Endodermal cell (in vitro differentiated cells): ENCODE measurements around the gene C1QTNF4. TPM values are rescaled to one million over a fixed set of nuclear protein-coding genes. Genes with fewer than 3 reads are reported as not detected.

Experiments used
- DNase-seq: peaks from one replicate; pipeline ENCODE4 v3.0.0-alpha.2; 2017
- H3K27ac ChIP-seq: 2 replicates; pipeline ENCODE4 v1.5.1; 2013; ENCODE audit warnings: mild to moderate bottlenecking, low read depth, low read length, moderate library complexity
- H3K27me3 ChIP-seq: 2 replicates; pipeline ENCODE4 v1.6.1; 2013; ENCODE audit warnings: mild to moderate bottlenecking, low read length, moderate library complexity; ENCODE audit not compliant: insufficient read depth, control insufficient read depth, poor library complexity, severe bottlenecking
- H3K36me3 ChIP-seq: 2 replicates; pipeline ENCODE4 v1.7.0; 2013; ENCODE audit warnings: mild to moderate bottlenecking, low read length, moderate library complexity; ENCODE audit not compliant: control insufficient read depth, insufficient read depth
- H3K4me1 ChIP-seq: one replicate; pipeline ENCODE4 v1.7.0; 2013; ENCODE audit warnings: low read length; ENCODE audit not compliant: control insufficient read depth, insufficient read depth
- H3K4me3 ChIP-seq: 2 replicates; pipeline ENCODE4 v1.5.1; 2013; ENCODE audit warnings: mild to moderate bottlenecking, low read length, moderate library complexity
- H3K9ac ChIP-seq: 2 replicates; pipeline ENCODE4 v1.6.1; 2013; ENCODE audit warnings: mild to moderate bottlenecking, low read length, moderate library complexity; ENCODE audit not compliant: poor library complexity, severe bottlenecking; ENCODE audit errors: extremely low read depth
- H3K9me3 ChIP-seq: 2 replicates; pipeline ENCODE4 v1.6.1; 2013; ENCODE audit warnings: mild to moderate bottlenecking, low read length, moderate library complexity; ENCODE audit not compliant: control insufficient read depth
- H3K27ac Mint-ChIP-seq: 2 replicates; pipeline ENCODE4 v1.8.0; 2020; ENCODE audit warnings: mixed read lengths
- H3K27me3 Mint-ChIP-seq: 2 replicates; pipeline ENCODE4 v1.8.0; 2021; ENCODE audit warnings: mild to moderate bottlenecking, mixed read lengths; ENCODE audit not compliant: insufficient read depth
- H3K36me3 Mint-ChIP-seq: 2 replicates; pipeline ENCODE4 v1.8.0; 2020; ENCODE audit warnings: low read depth, mixed read lengths
- H3K4me1 Mint-ChIP-seq: 2 replicates; pipeline ENCODE4 v1.8.0; 2020; ENCODE audit warnings: mixed read lengths
- H3K4me3 Mint-ChIP-seq: 2 replicates; pipeline ENCODE4 v1.8.0; 2020; ENCODE audit warnings: mild to moderate bottlenecking, moderate library complexity, mixed read lengths
- H3K9me3 Mint-ChIP-seq: 2 replicates; pipeline ENCODE4 v1.8.0; 2020; ENCODE audit warnings: mild to moderate bottlenecking, mixed read lengths
- WGBS, 2 experiments: methylation state at CpG; one replicate each; pipeline versions ENCODE4 v1.1.5 to v1.1.7; 2013; ENCODE audit warnings: missing lambda C conversion rate in 2 of 2, mixed read lengths in 1 of 2; ENCODE audit not compliant: insufficient coverage in 1 of 2, insufficient read length in 1 of 2; 5-methylcytosine and 5-hydroxymethylcytosine counted together
- total RNA-seq, 2 donors: library from RNA; stranded (reverse); fragmentation: NEBNext Ultra II Directional in 1 of 2; extraction: Animal tissue kit (Norgen Biotek cat#: 25700) in 1 of 2; gene quantifications; 2 replicates in 1 of 2; 3 replicates in 1 of 2; pipeline ENCODE4 v1.2.1, GENCODE V29; 2021
- TF ChIP-seq, protein P1 (sequence below): fragments of 200-600 bp; sonication (generic); conservative IDR thresholded peaks from 2 replicates; pipeline ENCODE4 v1.5.0; 2021; ENCODE audit warnings: antibody characterized with exemption, mild to moderate bottlenecking

The C1QTNF4 gene
- total RNA-seq, 2 donors from 2014 or later, result 6.9 to 10.5 TPM

DNA sequence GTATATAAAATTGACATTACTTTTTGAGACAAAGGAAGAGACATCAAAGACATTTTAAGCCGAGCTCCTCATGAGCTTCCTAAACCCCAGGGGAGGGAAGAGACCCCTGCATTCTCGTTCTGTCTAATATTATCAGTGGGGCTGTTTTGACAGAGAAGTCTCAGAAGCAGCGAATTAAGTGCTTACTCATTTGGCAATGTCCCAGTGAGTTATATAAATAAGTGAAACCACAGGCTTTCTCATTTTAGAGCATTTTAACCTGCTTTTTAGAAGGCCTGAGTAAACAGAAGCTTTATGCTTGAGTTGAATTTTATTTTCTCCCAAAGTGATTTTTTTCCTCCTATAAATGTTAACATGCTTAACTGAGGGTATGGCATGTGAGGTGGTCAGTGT is 23.2 kb upstream of the C1QTNF4 start:
- no peaks in the 10 kb centered on the region for H3K27me3 ChIP-seq
- Mint-ChIP-seq H3K9me3 (no peaks in the 10 kb centered on the region), H3K36me3 (peaks cover 30% of the 10 kb centered on the region), H3K4me3 (no peak overlapping the region), H3K4me1 (no peaks in the 10 kb centered on the region), H3K27ac (no peak overlapping the region), H3K27me3 (no peaks in the 10 kb centered on the region)
- no peak overlapping the region for H3K4me3 ChIP-seq
- peaks cover 46% of the 10 kb centered on the region for H3K36me3 ChIP-seq
- H3K9ac ChIP-seq, result no peak overlapping the region
- H3K27ac ChIP-seq, result no peak overlapping the region
- no peaks in the 10 kb centered on the region for H3K9me3 ChIP-seq
- no peak for DNase-seq
- TF ChIP-seq, protein P1, sequence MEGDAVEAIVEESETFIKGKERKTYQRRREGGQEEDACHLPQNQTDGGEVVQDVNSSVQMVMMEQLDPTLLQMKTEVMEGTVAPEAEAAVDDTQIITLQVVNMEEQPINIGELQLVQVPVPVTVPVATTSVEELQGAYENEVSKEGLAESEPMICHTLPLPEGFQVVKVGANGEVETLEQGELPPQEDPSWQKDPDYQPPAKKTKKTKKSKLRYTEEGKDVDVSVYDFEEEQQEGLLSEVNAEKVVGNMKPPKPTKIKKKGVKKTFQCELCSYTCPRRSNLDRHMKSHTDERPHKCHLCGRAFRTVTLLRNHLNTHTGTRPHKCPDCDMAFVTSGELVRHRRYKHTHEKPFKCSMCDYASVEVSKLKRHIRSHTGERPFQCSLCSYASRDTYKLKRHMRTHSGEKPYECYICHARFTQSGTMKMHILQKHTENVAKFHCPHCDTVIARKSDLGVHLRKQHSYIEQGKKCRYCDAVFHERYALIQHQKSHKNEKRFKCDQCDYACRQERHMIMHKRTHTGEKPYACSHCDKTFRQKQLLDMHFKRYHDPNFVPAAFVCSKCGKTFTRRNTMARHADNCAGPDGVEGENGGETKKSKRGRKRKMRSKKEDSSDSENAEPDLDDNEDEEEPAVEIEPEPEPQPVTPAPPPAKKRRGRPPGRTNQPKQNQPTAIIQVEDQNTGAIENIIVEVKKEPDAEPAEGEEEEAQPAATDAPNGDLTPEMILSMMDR, result peak; percentile 6
- H3K4me1 ChIP-seq, result no peaks in the 10 kb centered on the region
- WGBS, 2 experiments, result 84 to 89% methylated on average over 2 to 3 of the region's 3 CpGs

DNA sequence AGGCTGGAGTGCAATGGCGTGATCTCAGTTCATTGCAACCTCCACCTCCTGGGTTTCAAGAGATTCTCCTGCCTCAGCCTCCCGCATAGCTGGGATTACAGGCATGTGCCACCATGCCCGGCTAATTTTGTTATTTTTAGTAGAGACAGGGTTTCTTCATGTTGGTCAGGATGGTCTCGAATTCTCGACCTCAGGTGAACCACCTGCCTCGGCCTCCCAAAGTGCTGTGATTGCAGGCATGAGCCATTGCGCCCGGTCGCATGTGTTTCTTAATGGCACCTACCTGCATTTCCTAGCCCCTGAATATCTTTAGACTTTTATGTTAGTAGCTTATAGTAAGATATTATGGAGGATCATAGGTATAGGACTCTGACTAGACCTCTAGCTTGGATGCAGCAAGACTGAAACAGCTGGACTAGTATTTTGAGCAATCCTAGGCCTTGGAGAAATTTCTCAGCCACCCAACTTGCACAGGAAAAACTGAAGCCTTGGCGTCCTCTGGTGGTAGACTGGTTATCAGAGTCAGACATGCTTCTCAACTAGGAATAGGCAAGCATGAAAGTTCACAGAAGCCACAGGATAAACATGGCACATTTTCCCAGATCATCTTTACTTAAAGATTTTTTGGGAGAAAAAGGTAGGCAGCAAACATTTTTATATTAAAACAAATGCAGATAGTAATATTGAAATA is 22.7 kb upstream of the C1QTNF4 start:
- DNase-seq, result peak; percentile 85
- WGBS, 2 experiments, result 83 to 87% methylated on average over 9 to 10 of the region's 10 CpGs
- no peaks in the 10 kb centered on the region for H3K4me1 Mint-ChIP-seq

DNA sequence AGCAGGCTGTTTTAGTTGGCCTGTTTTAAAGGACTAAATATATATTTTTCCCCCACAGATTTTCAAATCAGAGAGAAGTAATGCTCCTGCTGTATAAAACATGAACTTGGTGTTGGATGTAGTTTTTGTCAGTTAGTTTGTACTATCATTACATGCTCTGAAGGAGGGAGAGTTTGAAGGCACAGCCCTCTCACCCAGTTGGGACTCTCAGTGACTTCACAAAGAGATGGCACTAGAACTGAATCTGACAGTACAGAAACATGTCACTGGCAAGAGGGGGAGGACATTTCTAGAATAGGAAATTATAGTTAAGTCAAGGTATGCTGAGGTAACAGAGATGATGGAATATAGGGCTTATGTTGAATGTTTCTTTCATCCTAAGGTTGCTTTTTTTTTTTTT is 21.0 kb upstream of the C1QTNF4 start:
- no peaks in the 10 kb centered on the region for H3K27me3 ChIP-seq
- peaks cover 37% of the 10 kb centered on the region for H3K36me3 ChIP-seq
- H3K27ac ChIP-seq, result no peak overlapping the region
- H3K9ac ChIP-seq, result no peak overlapping the region
- Mint-ChIP-seq H3K4me1 (no peaks in the 10 kb centered on the region), H3K36me3 (peaks cover 14% of the 10 kb centered on the region), H3K9me3 (no peaks in the 10 kb centered on the region), H3K27me3 (no peaks in the 10 kb centered on the region), H3K4me3 (no peak overlapping the region), H3K27ac (no peak overlapping the region)
- peak; percentile 7 for DNase-seq
- TF ChIP-seq, protein P1, result no peak
- H3K4me3 ChIP-seq, result no peak overlapping the region
- no peaks in the 10 kb centered on the region for H3K9me3 ChIP-seq
- H3K4me1 ChIP-seq, result no peaks in the 10 kb centered on the region

More for the DNA sequence above, 22.7 kb upstream of the C1QTNF4 start:
- H3K4me1 ChIP-seq, result no peaks in the 10 kb centered on the region
- no peak overlapping the region for H3K9ac ChIP-seq
- H3K27me3 Mint-ChIP-seq, result no peaks in the 10 kb centered on the region
- H3K27me3 ChIP-seq, result no peaks in the 10 kb centered on the region
- H3K27ac ChIP-seq, result no peak overlapping the region
- no peak overlapping the region for H3K27ac Mint-ChIP-seq
- H3K4me3 ChIP-seq, result no peak overlapping the region
- no peaks in the 10 kb centered on the region for H3K9me3 ChIP-seq
- H3K36me3 ChIP-seq, result peaks cover 41% of the 10 kb centered on the region
- H3K4me3 Mint-ChIP-seq, result no peak overlapping the region
- TF ChIP-seq, protein P1, result peak; percentile 87
- H3K36me3 Mint-ChIP-seq, result peaks cover 25% of the 10 kb centered on the region
- H3K9me3 Mint-ChIP-seq, result no peaks in the 10 kb centered on the region
